ENCODE results near the gene PAPSS2.
A peak's percentile ranks its signal among the peaks of the same experiment; 100 is the strongest.
"Not testable (repeated sequence)": the region's sequence is repeated elsewhere in the genome, so short reads cannot be mapped to it uniquely, and the experiment has no call there.

PAPSS2 gene

DNA sequence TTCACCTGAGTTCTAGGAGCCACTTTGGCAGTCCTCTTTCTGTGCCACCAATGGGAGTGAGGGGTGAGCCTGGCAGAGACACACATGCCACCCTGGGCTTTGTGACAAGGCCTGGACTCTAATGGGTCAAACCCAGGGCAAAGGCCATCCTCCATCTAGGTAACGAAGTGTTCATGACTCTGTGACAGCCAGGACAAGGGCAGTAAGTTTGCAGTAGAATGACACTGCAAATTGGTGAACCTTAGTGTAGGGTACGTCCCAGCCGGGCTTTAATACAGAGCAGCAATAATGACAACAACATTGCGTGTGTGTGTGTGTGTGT lies 43.3 kb downstream of the PAPSS2 start:
- no peak for DNase-seq (ENCODE audit: low read depth in 1 of 2, low spot score in 1 of 2)

DNA sequence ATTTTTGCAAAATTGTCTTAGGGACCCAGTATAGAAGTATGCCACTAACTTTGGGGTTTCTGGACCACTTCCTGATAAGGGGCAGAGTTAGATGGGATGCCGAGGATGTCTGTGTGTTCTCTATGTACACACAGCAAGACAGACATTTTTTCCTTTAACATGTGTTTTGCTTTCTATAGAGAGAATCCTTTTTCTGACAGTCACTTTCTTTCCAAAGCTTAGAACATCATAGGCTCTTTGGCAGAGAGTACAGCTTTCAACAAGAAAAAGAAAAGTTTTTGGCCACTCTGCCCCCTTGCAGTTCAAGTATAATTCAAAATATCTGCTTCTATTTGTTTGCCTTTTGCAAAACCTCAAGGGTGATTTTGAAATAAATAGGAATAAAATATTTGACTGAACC lies 44.1 kb downstream of the PAPSS2 start:
- no peak for DNase-seq (ENCODE audit: low read depth in 1 of 2, low spot score in 1 of 2)

DNA sequence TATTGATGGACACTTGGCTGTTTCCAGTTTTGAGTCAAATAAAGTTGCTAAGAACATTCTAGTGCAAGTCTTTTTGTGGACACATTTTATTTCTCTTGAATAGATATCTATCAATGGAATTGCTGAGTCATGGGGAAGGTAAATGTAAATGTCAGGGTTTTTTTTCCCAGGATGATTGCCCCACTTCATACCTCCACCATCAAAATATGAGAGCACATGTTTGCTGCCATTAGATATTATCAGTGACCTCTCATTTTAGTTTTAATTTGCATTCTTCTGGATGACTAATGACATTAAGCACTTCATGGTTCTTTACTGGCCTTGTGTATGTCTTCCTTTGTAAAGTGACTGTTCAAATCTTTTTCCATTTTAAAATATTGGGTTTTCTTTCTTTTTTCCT lies 45.7 kb downstream of the PAPSS2 start:
- DNase-seq (ENCODE audit: low read depth in 1 of 2, low spot score in 1 of 2), result no peak

DNA sequence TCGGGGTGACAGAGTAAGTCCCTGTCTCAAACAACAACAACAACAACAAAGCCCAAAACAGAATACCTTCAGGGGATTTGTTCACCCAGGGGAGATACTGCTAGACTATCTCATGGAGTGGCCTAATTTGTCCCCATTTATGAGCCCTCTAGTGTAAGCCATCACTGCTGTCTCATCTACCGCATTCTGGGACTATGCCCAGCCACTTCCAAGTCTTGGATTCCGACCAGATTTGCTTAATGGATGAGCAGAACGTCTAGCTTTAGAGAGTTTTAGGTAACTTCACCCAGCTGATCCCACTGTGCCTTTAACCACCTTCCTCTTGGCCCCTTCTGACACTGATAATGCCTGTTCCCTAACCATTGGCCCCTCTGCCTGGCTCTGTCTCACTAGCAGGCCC lies 47.1 kb downstream of the PAPSS2 start:
- DNase-seq (ENCODE audit: low read depth in 1 of 2, low spot score in 1 of 2), result no peak

DNA sequence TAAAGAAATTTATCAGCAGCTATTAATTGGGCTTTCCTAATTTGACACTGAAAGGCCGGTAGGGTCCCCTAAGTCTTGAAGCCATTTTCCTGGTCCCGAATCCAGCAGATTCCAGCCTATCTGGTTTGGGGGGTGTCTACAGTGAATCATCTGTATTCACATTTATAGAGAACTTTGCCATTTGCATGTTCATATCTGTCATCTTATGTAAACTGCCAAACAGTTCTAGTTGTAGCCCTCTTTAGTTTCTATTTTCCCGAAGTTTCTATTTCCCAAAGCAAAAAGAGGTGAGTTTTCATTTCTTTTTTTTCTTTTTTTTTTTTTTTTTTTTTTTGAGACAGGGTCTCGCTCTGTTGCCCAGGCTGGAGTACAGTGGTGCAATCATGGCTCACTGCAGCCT lies 47.6 kb downstream of the PAPSS2 start:
- DNase-seq (ENCODE audit: low read depth in 1 of 2, low spot score in 1 of 2), result no peak

DNA sequence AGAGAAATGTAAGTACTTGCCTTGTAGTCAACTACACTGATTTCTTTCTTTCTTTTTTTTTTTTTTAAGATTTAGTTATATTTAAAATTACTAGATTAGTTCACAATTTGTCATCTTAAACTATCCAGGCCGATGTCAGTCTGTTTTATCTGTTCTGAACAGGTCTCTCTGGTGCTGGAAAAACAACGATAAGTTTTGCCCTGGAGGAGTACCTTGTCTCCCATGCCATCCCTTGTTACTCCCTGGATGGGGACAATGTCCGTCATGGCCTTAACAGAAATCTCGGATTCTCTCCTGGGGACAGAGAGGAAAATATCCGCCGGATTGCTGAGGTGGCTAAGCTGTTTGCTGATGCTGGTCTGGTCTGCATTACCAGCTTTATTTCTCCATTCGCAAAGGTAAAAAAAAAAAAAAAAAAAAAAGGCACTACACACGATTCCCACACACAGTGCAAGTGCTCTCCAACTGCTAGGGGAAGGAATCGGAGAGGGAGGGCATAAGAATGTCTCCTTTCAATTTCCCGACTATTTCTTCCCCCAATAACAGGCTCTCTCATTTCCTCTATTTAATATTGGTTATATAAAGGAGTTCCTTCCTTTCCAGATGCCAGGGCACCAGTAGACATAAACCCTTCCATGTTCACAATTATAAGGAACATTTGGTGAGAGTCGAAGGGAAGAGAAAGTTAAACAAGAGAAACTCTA lies 53.4 kb downstream of the PAPSS2 start:
- DNase-seq (ENCODE audit: low read depth in 1 of 2, low spot score in 1 of 2), result no peak

DNA sequence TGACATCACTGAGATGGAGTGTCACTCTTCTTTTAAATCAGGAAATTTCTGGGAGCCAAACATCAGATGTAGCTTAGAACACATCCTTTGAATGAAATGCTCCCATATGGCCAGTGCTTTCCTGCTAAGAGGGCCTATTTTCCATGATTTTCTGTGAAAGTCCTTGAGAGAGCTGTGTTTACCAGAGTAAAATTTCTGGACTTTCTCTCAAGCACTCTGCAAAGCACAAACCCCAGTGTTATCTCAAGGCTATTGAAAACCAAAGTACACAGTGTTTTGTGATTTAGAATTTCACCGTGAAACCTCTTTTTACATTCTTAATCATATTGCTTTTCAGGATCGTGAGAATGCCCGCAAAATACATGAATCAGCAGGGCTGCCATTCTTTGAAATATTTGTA lies 54.0 kb downstream of the PAPSS2 start:
- no peak for DNase-seq (ENCODE audit: low read depth in 1 of 2, low spot score in 1 of 2)

DNA sequence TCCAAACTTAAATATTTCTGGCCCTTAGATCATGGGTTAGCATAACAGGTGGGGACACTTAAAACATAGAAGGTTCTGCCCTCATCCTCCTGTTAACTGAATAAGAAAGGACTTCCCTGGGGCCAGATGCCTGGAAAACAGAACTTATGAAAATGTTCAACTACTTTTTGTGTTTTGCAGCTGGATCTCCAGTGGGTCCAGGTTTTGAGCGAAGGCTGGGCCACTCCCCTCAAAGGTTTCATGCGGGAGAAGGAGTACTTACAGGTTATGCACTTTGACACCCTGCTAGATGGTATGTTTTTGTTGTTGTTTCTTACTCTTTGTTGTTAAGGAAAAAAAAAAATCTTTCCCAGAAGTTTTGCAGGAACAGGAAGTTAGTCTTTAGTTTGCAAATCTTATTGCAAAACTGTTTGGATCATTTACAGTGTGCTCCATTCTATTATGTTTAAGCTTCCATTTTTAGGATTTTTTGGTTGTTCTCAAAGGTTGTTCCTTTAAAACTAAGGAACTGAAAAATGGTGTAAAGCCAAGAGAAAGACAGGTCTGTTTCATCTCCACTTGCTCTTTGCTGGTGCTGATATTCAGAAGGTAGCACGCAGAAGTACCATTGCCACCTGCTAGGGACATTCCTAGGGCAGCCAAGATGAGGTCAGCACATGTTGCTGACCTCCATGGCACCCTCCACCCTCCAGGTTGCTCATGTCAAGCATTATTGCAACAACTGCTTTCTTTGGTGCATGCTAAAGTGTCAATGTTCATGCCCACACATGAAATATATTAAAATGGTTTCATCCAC lies 56.1 kb downstream of the PAPSS2 start:
- no peak for DNase-seq (ENCODE audit: low read depth in 1 of 2, low spot score in 1 of 2)

DNA sequence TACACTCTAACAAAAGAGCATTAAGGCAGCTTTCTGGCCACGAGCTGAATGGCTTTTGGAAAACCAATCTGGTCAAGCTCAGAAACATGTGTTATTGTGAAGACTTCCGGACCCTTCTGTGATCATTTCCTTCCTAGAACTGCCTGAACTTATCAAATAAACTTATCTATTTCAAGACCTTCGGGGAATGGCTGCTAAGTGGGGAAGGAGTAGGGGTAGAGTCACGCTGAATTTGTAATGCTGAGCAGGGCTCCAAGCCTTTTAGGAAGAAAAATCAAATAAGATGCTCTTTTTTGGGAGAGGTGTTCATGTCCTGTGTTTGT lies 56.6 kb downstream of the PAPSS2 start:
- DNase-seq (ENCODE audit: low read depth in 1 of 2, low spot score in 1 of 2), result no peak

DNA sequence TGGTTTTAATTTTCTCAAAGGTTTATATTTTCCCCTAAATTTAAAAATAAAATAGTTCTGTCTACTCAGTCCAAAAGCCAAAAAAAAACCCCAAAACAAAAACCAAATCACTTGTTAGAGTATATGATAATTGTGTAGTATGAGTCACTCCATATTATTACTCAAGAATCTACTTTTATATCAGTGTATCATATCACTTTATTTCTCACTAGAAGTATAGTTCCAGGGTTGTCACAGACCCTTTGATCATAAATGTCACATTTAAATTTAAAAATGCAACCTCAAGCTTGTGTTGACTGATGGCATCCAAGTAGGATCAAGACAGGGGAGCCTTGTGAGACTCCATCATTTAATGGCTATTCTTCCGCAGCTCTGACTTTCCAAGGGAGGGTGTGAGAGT lies 61.0 kb downstream of the PAPSS2 start:
- DNase-seq (ENCODE audit: low read depth in 1 of 2, low spot score in 1 of 2), result no peak

DNA sequence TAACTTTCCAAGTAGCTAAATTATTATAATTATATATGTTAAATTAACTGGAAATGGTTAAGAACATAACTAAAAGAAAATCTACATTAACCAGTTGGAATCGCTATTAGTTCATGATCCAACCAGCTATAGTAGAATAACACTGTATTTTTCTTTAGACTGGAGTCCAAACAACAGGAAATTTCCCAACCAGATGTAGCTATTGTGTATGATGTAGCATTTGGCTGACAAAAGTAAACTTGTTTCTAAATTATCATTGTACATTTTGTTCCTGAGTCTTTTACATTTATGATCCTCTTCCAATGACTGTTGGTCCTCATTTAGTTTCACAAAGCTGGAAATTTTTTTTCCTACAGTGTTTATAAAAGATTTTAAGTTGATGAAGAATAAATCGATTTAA lies 62.1 kb downstream of the PAPSS2 start:
- DNase-seq (ENCODE audit: low read depth in 1 of 2, low spot score in 1 of 2), result no peak

DNA sequence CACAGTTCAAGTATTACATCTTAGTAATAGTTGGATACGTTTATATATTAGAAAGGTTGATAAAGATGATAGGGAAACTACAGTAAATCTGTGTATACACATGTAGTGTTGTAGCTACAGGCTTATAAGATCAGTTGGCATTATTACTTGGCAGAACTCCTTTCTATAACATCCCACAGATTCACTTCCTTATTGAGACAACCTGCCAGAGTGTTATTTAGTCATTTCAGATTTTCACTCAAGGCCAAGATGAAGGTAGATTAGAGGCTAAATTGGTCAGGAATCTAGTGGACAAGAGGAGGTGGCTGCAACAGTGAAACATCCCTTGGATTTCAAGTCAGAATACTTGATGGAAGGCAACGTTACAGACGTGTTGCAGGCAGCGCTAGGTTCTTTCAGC lies 63.0 kb downstream of the PAPSS2 start:
- DNase-seq (ENCODE audit: low read depth in 1 of 2, low spot score in 1 of 2), result no peak

DNA sequence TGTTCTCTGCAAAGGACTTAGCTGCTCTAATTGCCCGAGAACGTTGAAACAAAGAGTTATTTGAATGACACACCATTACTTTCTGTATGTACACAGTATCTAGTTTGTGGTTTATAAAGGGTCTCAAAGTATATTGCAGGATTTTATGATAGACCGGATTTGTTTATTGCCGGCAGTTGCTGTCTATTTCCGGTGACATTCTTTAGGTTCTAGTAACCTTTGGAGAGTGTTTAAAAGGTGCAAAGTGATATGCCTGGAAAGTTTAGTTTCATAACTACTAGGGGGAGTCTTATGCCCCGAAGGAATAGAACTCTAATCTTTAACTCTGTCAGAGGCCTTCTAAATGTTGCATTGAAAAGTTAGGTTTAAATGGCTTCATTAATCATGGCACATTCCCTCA lies 63.8 kb downstream of the PAPSS2 start:
- DNase-seq (ENCODE audit: low read depth in 1 of 2, low spot score in 1 of 2), result no peak

DNA sequence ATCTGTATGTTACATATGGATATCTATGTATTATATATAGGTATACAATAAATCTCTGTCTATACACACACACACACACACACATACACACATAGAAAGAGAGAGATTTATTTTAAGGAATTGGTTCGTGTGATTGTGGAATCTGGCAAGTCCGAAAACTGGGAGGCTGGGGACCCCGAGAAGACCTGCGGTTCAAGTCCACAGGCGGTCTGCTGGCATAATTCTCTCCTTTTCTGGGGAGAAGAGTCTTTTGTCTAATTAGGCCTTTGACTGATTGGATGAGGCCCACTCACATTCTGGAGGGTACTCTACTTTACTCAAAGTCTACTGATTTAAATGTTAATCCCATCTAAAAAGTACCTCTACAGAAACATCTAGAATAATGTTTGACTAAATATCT lies 65.1 kb downstream of the PAPSS2 start:
- DNase-seq (ENCODE audit: low read depth in 1 of 2, low spot score in 1 of 2), result no peak

DNA sequence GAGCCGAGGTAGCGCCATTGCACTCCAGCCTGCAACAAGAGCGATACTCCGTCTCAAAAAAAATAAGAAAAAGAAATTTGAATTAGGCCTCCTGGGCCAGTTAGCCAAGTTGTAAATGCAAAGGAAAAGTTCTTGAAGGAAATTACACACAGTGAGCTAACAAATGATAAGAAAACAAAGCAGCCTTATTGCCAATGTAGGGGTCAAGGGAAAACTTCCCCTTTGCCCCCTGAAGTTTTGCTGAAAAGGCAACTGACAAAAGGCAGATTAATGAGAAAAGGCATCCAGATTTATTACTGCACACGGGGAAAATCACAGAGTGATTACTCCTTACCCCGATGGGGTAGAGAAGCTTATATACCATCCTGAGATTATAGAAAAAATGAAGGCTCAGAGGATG lies 70.3 kb downstream of the PAPSS2 start:
- DNase-seq (ENCODE audit: low read depth in 1 of 2, low spot score in 1 of 2), result no peak

DNA sequence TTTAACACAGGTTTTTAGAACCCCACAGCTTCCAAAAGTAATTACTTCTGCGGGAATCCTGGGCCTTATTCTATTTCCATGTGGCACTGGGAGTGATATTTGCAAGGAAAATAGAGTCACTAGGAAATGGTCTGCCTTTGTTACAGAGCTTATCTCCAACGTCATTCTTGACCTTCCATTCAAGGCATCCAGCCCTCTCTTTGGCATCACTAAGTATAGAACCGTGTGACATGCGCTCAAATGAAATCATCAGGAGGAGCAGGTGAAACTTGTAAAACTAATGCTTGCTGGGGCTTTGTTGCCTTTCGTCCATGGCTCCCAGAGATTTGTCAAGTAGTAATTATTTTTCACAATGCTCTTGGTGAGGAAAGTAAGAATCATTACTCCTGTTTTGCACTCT lies 73.4 kb downstream of the PAPSS2 start:
- DNase-seq (ENCODE audit: low read depth in 1 of 2, low spot score in 1 of 2), result no peak

DNA sequence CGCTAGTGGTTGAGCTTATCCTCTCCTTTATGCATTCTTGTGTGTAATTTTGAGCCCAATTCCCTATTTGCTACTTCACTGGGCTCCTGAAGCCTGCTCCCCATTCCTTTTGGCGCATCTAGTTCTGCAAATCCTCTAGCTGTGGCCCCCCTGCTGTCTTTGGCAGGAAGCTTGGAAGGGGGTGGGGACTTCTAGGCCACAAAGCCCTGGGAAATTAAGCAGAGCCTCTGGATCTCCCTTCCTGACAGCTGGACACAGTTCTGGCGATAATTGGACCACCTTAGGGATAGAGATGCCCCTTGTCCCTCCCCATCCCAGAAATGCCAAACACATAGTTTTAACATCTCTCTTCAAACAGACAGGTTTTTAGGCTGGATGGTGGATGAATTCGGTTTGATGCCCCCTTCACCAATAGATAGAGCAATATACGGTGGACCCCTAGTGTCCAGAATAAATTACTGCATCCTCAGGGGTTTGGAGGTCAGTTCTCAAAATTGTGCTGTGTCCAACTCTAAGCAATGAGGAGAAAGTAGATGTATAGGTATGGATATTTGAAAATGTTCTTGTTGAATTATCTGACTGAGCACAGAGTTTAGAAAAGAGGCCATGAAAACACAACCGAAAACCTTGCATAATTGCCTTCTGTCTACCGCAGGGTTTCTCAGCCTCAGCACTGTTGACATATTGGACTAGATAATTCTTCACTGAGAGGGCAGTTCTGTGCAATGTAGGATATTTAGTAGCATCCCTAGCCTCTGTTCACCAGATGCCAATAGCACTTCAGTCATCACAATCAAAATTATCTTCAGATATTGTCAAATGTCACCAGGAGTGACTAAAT lies 75.5 kb downstream of the PAPSS2 start:
- peak in 1 of 2 donors; percentile 5 for DNase-seq (ENCODE audit: low read depth in 1 of 2, low spot score in 1 of 2)

DNA sequence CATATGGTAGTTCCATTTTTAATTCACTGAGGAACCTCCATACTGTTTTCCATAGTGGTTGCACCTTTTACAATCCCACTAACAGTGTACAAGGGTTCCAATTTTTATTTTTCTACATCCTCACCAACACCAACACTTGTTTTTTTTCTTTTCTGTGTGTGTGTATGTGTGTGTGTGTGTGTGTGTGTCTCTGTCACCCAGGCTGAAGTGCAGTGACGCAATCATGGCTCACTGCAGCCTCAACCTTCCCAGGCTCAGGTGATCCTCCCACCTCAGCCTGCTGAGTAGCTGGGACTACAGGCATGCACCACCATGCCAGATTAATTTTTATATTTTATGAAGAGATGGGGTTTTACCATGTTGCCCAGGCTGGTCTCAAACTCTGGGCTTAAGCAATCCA lies 78.6 kb downstream of the PAPSS2 start:
- DNase-seq (ENCODE audit: low read depth in 1 of 2, low spot score in 1 of 2), result not testable (repeated sequence)

DNA sequence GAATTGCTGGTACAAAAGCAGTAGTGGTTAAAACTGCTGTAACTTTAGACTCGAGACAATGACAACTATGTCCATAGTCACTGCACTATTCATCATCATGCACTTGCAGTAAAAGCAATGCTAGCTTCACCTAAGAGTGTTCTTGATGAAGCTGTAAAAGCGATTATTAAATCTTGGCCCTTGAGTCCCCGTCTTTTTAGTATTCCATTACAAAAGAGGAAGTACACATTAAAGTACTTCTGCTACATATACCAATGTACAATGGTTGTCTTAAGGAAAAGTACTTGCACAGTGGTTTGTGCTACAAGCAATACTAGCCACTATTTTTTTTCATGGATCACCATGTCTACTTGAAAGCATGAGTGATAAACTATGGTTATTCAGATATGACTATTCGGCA lies 80.0 kb downstream of the PAPSS2 start:
- DNase-seq (ENCODE audit: low read depth in 1 of 2, low spot score in 1 of 2), result no peak

DNA sequence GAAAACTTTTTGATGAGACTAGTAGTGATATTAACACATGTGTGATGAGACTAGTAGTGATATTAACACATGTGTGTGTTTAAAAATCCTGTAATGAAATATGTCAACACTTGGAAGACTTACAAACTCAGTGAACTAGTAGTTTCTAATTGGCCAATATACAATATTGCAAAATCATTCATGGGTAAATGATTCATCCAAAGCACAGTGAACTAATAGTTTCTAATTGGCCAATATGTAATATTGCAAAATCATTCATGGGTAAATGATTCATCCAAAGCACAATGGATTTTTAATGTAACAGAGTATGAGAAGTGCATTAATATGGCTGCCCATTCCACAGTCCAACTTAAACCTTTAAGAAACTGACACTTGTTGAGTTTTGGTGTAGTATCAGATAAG lies 80.6 kb downstream of the PAPSS2 start:
- no peak for DNase-seq (ENCODE audit: low read depth in 1 of 2, low spot score in 1 of 2)

DNA sequence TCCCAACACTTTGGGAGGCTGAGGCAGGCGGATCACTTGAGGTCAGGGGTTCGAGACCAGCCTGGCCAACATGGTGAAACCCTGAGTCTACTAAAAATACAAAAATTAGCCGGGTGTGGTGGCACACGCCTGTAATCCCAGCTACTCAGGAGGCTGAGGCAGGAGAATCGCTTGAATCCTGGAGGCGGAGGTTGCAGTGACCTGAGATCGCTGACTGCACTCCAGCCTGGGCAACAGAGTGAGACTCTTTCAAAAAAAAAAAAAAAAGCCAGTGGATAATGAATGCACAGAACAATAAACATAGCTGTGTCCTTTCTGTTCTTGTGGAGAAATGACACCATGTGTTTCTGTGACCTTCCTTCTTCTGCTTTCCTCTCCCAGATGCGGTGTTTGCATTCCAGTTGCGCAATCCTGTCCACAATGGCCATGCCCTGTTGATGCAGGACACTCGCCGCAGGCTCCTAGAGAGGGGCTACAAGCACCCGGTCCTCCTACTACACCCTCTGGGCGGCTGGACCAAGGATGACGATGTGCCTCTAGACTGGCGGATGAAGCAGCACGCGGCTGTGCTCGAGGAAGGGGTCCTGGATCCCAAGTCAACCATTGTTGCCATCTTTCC lies 83.4 kb downstream of the PAPSS2 start:
- not testable (repeated sequence) for DNase-seq (ENCODE audit: low read depth in 1 of 2, low spot score in 1 of 2)

DNA sequence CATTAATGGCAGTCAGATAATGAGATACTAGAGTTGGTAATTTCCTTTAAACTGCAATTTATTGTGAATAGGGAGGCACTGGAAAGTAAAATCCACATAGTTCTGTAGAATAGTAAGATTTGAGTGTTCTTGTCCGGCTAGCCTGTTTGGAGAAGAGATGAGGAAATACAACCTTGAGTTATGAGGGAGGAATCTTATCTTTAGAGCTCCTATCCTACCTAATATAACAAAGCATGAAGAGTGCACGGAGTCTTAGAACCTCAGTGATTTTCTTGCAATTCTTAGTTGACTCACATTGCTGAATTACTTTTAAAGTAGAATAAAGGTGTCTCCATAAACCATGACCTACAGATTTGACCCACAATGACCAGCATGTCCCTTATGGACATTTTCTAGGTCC lies 84.9 kb downstream of the PAPSS2 start:
- no peak for DNase-seq (ENCODE audit: low read depth in 1 of 2, low spot score in 1 of 2)

Data from activated CD4-positive, alpha-beta T cell treated with anti-CD3 and anti-CD28 coated beads, Interleukin-2, amount 50 U/mL, for 24 hours (primary cell).